HG02943 (cell line): ENCODE data around the gene RAB5B.

Source experiments
- ATAC-seq: cut with Tn5 transposase; IDR thresholded peaks from one replicate; pipeline ENCODE4 v1.9.1; 2021; ENCODE audit warnings: mild to moderate bottlenecking, low read depth, moderate library complexity; ENCODE audit not compliant: unreplicated experiment

Gene RAB5B

DNA sequence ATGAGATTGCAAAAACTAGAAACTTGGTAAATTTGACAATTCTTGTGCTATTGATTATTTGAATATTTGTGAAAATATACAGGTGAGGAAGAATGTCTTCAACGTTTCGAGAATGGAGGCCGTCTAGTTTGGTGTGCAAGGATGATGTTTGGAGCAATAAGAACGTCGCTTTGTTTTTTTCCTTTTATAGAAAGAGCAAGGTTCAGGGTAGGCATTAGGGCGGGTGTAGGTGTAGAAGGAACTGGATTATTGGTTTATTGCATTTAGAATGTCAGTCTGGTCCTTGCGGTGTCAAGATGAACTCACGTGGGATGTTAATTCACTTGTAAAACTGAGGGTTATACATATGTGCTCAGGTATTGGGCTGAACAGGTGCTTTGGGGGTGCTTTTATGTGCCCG lies 69.0 kb downstream of the RAB5B start:
- ATAC-seq = no peak
